Thymus (tissue), 11 donors: ENCODE data around the gene DBT. TPM values are rescaled to one million over a fixed set of nuclear protein-coding genes. Genes with fewer than 3 reads are reported as not detected.

Source experiments
- DNase-seq, 9 donors: peaks; one replicate each; pipeline ENCODE4 v3.0.0-alpha.2; 2013; ENCODE audit warnings: low spot score in 9 of 9, low read depth in 6 of 9, missing footprints in 1 of 9
- H3K27ac ChIP-seq, 2 donors: one replicate each; pipeline ENCODE4 v1.5.1; 2013; ENCODE audit warnings: control low read depth in 1 of 2, low read depth in 1 of 2, low read length in 1 of 2, mild to moderate bottlenecking in 1 of 2, moderate library complexity in 1 of 2
- H3K27me3 ChIP-seq, 2 donors: one replicate each; pipeline ENCODE4 v1.5.1; 2013; ENCODE audit warnings: low read length in 1 of 2; ENCODE audit not compliant: control insufficient read depth in 2 of 2, insufficient read depth in 1 of 2
- H3K36me3 ChIP-seq, 2 donors: one replicate each; pipeline ENCODE4 v1.5.1; 2013; ENCODE audit warnings: low read length in 1 of 2, mild to moderate bottlenecking in 1 of 2, moderate library complexity in 1 of 2; ENCODE audit not compliant: control insufficient read depth in 2 of 2, insufficient read depth in 2 of 2
- H3K4me1 ChIP-seq, 2 donors: one replicate each; pipeline ENCODE4 v1.5.1; 2013; ENCODE audit warnings: low read length in 2 of 2; ENCODE audit not compliant: control insufficient read depth in 2 of 2, insufficient read depth in 2 of 2
- H3K4me3 ChIP-seq, 2 donors: one replicate each; pipeline ENCODE4 v1.5.1; 2013; ENCODE audit warnings: low read length in 2 of 2, control low read depth in 1 of 2, mild to moderate bottlenecking in 1 of 2
- H3K9me3 ChIP-seq, 2 donors: one replicate each; pipeline ENCODE4 v1.5.1; 2013; ENCODE audit warnings: low read length in 1 of 2, mild to moderate bottlenecking in 1 of 2; ENCODE audit not compliant: control insufficient read depth in 2 of 2, insufficient read depth in 1 of 2
- WGBS: extraction: QIAGEN DNeasy Blood & Tissue Kit; methylation state at CpG from one replicate; pipeline ENCODE4 v1.1.7; 2013; 5-methylcytosine and 5-hydroxymethylcytosine counted together
- polyA plus RNA-seq: library from polyadenylated mRNA; stranded (reverse); fragments of 200-250 nt; gene quantifications from one replicate; pipeline ENCODE4 v1.2.3, GENCODE V29; 2013
- total RNA-seq: library from RNA; stranded (reverse); fragments of 120-200 nt; gene quantifications from one replicate; pipeline ENCODE4 v1.2.4, GENCODE V29; 2013
- donor health status: healthy.

Gene DBT
- total and polyA plus RNA-seq, 2 donors: 4.5 to 6.8 TPM

GRCh38 chr1:100198596-100198995 lies 51.0 kb downstream of the DBT start:
- Histone ChIP-seq H3K36me3 (peaks cover 8 to 18% of the 10 kb centered on the region in 2 donors), H3K27me3 (no peaks in the 10 kb centered on the region), H3K4me3 (no peak overlapping the region), H3K27ac (no peak overlapping the region), H3K4me1 (no peaks in the 10 kb centered on the region), H3K9me3 (no peaks in the 10 kb centered on the region)
- DNase-seq: no peak
- 100% methylated on average over 1 of the region's 1 CpG for WGBS

GRCh38 chr1:100188617-100189016 lies 61.0 kb downstream of the DBT start:
- DNase-seq: no peak
- Histone ChIP-seq H3K4me3 (no peak overlapping the region), H3K9me3 (no peaks in the 10 kb centered on the region), H3K4me1 (no peaks in the 10 kb centered on the region), H3K27ac (no peak overlapping the region), H3K27me3 (no peaks in the 10 kb centered on the region), H3K36me3 (no peaks in the 10 kb centered on the region)
- WGBS: 90% methylated on average over 3 of the region's 3 CpGs

GRCh38 chr1:100187912-100188311 lies 61.7 kb downstream of the DBT start:
- no peak for DNase-seq
- Histone ChIP-seq H3K4me1 (no peaks in the 10 kb centered on the region), H3K27ac (no peak overlapping the region), H3K27me3 (no peaks in the 10 kb centered on the region), H3K9me3 (no peaks in the 10 kb centered on the region), H3K4me3 (no peak overlapping the region), H3K36me3 (no peaks in the 10 kb centered on the region)
- 93% methylated on average over 3 of the region's 3 CpGs for WGBS

- H3K4me3 ChIP-seq: no peak overlapping the region
- DNase-seq: no peak
- H3K27me3 ChIP-seq: no peaks in the 10 kb centered on the region
- no peaks in the 10 kb centered on the region for H3K4me1 ChIP-seq
- no peaks in the 10 kb centered on the region for H3K9me3 ChIP-seq
- H3K27ac ChIP-seq: no peak overlapping the region
- WGBS: 33% methylated on average over 1 of the region's 1 CpG
- no peaks in the 10 kb centered on the region for H3K36me3 ChIP-seq
Observed at GRCh38 chr1:100184536-100184935, 65.1 kb downstream of the DBT start.

- over 99% methylated on average over 4 of the region's 4 CpGs for WGBS
- Histone ChIP-seq H3K9me3 (no peaks in the 10 kb centered on the region), H3K27ac (no peak overlapping the region), H3K4me3 (no peak overlapping the region), H3K27me3 (no peaks in the 10 kb centered on the region), H3K4me1 (no peaks in the 10 kb centered on the region), H3K36me3 (no peaks in the 10 kb centered on the region)
- no peak for DNase-seq
Observed at GRCh38 chr1:100183370-100183769, 66.3 kb downstream of the DBT start.

GRCh38 chr1:100178091-100178490 lies 71.5 kb downstream of the DBT start, which contains the start of gene LRRC39:
TSS of gene LRRC39 (minus strand) at chr1:100178256. CDS start at chr1:100168516, 9,740 bp downstream.
- Histone ChIP-seq H3K36me3 (no peaks in the 10 kb centered on the region), H3K9me3 (no peaks in the 10 kb centered on the region), H3K4me3 (no peak within 1 kb of the TSS), H3K27me3 (no peaks in the 10 kb centered on the region), H3K4me1 (no peaks in the 10 kb centered on the region), H3K27ac (no peak within 1 kb of the TSS)
- DNase-seq: no peak
- 77% methylated on average over 5 of the region's 5 CpGs for WGBS

GRCh38 chr1:100177295-100178041 lies 72.2 kb downstream of the DBT start:
- no peak overlapping the region for H3K4me3 ChIP-seq
- no peaks in the 10 kb centered on the region for H3K4me1 ChIP-seq
- DNase-seq: no peak
- H3K27me3 ChIP-seq: no peaks in the 10 kb centered on the region
- 97% methylated on average over 4 of the region's 4 CpGs for WGBS
- no peaks in the 10 kb centered on the region for H3K9me3 ChIP-seq
- H3K27ac ChIP-seq: no peak overlapping the region
- no peaks in the 10 kb centered on the region for H3K36me3 ChIP-seq

- H3K27me3 ChIP-seq: no peaks in the 10 kb centered on the region
- H3K4me3 ChIP-seq: no peak overlapping the region
- H3K36me3 ChIP-seq: no peaks in the 10 kb centered on the region
- no peak overlapping the region for H3K27ac ChIP-seq
- DNase-seq: no peak
- over 99% methylated on average over 2 of the region's 2 CpGs for WGBS
- no peaks in the 10 kb centered on the region for H3K4me1 ChIP-seq
- no peaks in the 10 kb centered on the region for H3K9me3 ChIP-seq
Observed at GRCh38 chr1:100168051-100168450, 81.6 kb downstream of the DBT start.

- Histone ChIP-seq H3K4me1 (no peaks in the 10 kb centered on the region), H3K27me3 (no peaks in the 10 kb centered on the region), H3K9me3 (no peaks in the 10 kb centered on the region), H3K27ac (no peak overlapping the region), H3K36me3 (no peaks in the 10 kb centered on the region), H3K4me3 (no peak overlapping the region)
- DNase-seq: no peak
- WGBS: 98% methylated on average over 5 of the region's 5 CpGs
Observed at GRCh38 chr1:100164702-100165101, 84.9 kb downstream of the DBT start.
